A549 (cell line): Measurements from ENCODE around the gene SERTAD1. TPM values are rescaled to one million over a fixed set of nuclear protein-coding genes. Genes with fewer than 3 reads are reported as not detected.

Source experiments
- ATAC-seq, 2 experiments: fragments of 200-7000 bp in 1 of 2; fragments of >200 bp in 1 of 2; cut with Nextera tagmentation in 1 of 2; cut with Tn5 transposase in 1 of 2; 3 replicates each; pipeline versions ENCODE4 v1.8.0 to v1.9.1; 2018 to 2020; ENCODE audit warnings: mild to moderate bottlenecking in 1 of 2, moderate library complexity in 1 of 2
- CTCF ChIA-PET: fragments of 300-600 bp; sonication (Branson Sonifier 250); formaldehyde crosslinking; extraction: SDS; loops from one replicate; lab custom pipeline; 2021; ENCODE audit warnings: antibody characterized with exemption, inconsistent platforms; lab: Yijun Ruan, JAX
- POLR2A ChIA-PET: fragments of 350-600 bp; formaldehyde crosslinking; extraction: SDS; loops from one replicate; lab custom pipeline; 2021; ENCODE audit warnings: antibody characterized with exemption, inconsistent platforms; lab: Yijun Ruan, JAX
- DNase-seq, 2 experiments: peaks; one replicate each; pipeline versions ENCODE4 v3.0.0 to v3.0.0-alpha.2; 2011 to 2016; ENCODE audit warnings: low read depth in 1 of 2, low spot score in 1 of 2
- FAIRE-seq: peaks from 2 replicates; lab custom pipeline; 2011; peaks lifted over from hg19 to GRCh38; lab: Jason Lieb, UNC
- H3K27ac ChIP-seq, 2 experiments: fragments of >200 bp; sonication (Bioruptor Twin); formaldehyde crosslinking; 3 replicates each; pipeline ENCODE4 v1.5.1; 2016 to 2017
- H3K4me1 ChIP-seq: fragments of >200 bp; sonication (Bioruptor Twin); formaldehyde crosslinking; 3 replicates; pipeline ENCODE4 v1.6.1; 2016
- H3K4me2 ChIP-seq: fragments of >200 bp; sonication (Bioruptor Twin); formaldehyde crosslinking; 3 replicates; pipeline ENCODE4 v1.6.1; 2016
- H3K4me3 ChIP-seq: fragments of >200 bp; sonication (Bioruptor Twin); formaldehyde crosslinking; 3 replicates; pipeline ENCODE4 v1.5.1; 2016
- H3K9me3 ChIP-seq: fragments of >200 bp; sonication (Bioruptor Twin); formaldehyde crosslinking; 3 replicates; pipeline ENCODE4 v1.6.1; 2016
- KDM1A ChIP-seq: fragments of 200-600 bp; sonication (generic); IDR thresholded peaks from 2 replicates; pipeline ENCODE4 v1.6.1; 2016; ENCODE audit warnings: low read depth, mild to moderate bottlenecking
- MAZ ChIP-seq: fragments of 150-350 bp; IDR thresholded peaks from 2 replicates; pipeline ENCODE4 v1.6.1; 2014; ENCODE audit warnings: antibody characterized with exemption, low read depth, low read length, borderline replicate concordance
- MYC ChIP-seq: IDR thresholded peaks from 2 replicates; pipeline ENCODE4 v1.6.1; 2012; ENCODE audit warnings: mild to moderate bottlenecking, inconsistent platforms, low read length, improper control_type of control experiment, borderline replicate concordance
- NR3C1 ChIP-seq: fragments of >200 bp; sonication (Bioruptor Twin); formaldehyde crosslinking; IDR thresholded peaks from 3 replicates; pipeline ENCODE4 v1.6.1; 2017
- RFX5 ChIP-seq: fragments of 450-650 bp; IDR thresholded peaks from 2 replicates; pipeline ENCODE4 v1.7.1; 2014; ENCODE audit warnings: antibody characterized with exemption, mild to moderate bottlenecking, moderate library complexity
- RNF2 ChIP-seq: fragments of 200-600 bp; sonication (generic); IDR thresholded peaks from 2 replicates; pipeline ENCODE4 v1.6.1; 2016; ENCODE audit warnings: low read depth, mild to moderate bottlenecking, antibody characterized with exemption, moderate library complexity, borderline replicate concordance
- ZC3H11A ChIP-seq: fragments of 450-650 bp; IDR thresholded peaks from 2 replicates; pipeline ENCODE4 v1.6.1; 2014; ENCODE audit warnings: antibody characterized with exemption, mild to moderate bottlenecking
- WGBS: methylation state at CpG from one replicate; pipeline ENCODE4 v1.1.6; 2017; ENCODE audit errors: missing lambda C conversion rate; 5-methylcytosine and 5-hydroxymethylcytosine counted together
- polyA plus RNA-seq, 4 experiments: library from polyadenylated mRNA; depleted of rRNA in 3 of 4; stranded (reverse); fragments of >200 nt; fragmentation: RNase III in 1 of 4; extraction: RNeasy Plus Mini Kit Qiagen cat#74134 plus additional on column Dnase treatment in 1 of 4; gene quantifications; 2 replicates in 3 of 4; 3 replicates in 1 of 4; pipeline ENCODE4 v1.2.3, GENCODE V29; 2011 to 2017
- small RNA-seq, 6 experiments: library from RNA; depleted of rRNA; stranded (forward); fragments of <200 nt; gene quantifications; one replicate each; pipeline ENCODE3, GENCODE V24; 2012
- TF ChIP-seq, protein P1 (sequence below): fragments of >200 bp; sonication (Bioruptor Twin); formaldehyde crosslinking; IDR thresholded peaks from 3 replicates; pipeline ENCODE4 v1.5.1; 2016

The SERTAD1 gene
- polyA plus RNA-seq, 2 of the 4 experiments (the other 2 are of a cell fraction), result 10.7 to 13.6 TPM

DNA sequence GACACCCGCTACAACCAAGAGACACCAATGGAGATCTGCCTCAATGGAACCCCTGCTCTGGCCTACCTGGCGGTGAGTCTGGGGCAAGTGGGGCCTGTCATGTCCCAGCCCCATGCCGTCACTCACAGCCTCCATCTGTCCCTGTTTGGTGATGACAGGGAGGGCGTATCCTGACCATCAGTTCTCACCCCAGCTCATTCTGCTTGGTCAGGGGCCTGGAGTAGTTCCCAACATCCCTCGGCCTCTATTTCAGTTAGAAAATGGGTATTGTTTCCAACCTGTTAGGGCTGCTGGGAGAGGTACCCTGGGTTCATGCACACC lies 54.0 kb downstream of the SERTAD1 start:
- TF ChIP-seq RNF2 (no peak), ZC3H11A (no peak), KDM1A (no peak), RFX5 (no peak), MAZ (no peak), MYC (no peak), NR3C1 (no peak)
- TF ChIP-seq, protein P1, sequence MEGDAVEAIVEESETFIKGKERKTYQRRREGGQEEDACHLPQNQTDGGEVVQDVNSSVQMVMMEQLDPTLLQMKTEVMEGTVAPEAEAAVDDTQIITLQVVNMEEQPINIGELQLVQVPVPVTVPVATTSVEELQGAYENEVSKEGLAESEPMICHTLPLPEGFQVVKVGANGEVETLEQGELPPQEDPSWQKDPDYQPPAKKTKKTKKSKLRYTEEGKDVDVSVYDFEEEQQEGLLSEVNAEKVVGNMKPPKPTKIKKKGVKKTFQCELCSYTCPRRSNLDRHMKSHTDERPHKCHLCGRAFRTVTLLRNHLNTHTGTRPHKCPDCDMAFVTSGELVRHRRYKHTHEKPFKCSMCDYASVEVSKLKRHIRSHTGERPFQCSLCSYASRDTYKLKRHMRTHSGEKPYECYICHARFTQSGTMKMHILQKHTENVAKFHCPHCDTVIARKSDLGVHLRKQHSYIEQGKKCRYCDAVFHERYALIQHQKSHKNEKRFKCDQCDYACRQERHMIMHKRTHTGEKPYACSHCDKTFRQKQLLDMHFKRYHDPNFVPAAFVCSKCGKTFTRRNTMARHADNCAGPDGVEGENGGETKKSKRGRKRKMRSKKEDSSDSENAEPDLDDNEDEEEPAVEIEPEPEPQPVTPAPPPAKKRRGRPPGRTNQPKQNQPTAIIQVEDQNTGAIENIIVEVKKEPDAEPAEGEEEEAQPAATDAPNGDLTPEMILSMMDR, result no peak
- Histone ChIP-seq H3K4me1 (peaks cover 2% of the 10 kb centered on the region), H3K4me2 (no peak overlapping the region), H3K4me3 (no peak overlapping the region), H3K9me3 (no peaks in the 10 kb centered on the region), H3K27ac (no peak overlapping the region)
- POLR2A ChIA-PET, result no interaction called here
- FAIRE-seq, result no peak
- 91% methylated on average over 5 of the region's 5 CpGs for WGBS
- no peak for DNase-seq
- CTCF ChIA-PET, result interaction anchor here (0.6 to 4.4 kb wide), 16 partner anchors 10 to 1643 kb away, joined by 3 to 16 read pairs (median 4); partner anchors contain the start of genes HIPK4 and SERTAD1
- 0 out of 6 replicates have a peak, but pooled peaks of 1 of the 2 experiments have one; percentile 7 for ATAC-seq

Small RNA genes lying within 50 kb of the gene (small RNA-seq; reads per million reads assigned to genes)
- 0 reads per million in 6 experiments for gene RF00017

Other genes with a start within 250 kb of the SERTAD1 start
- 6.0 and 6.6 TPM in 2 replicates for gene MAP3K10, start 234.6 kb downstream of the SERTAD1 start, polyA plus RNA-seq (2011; rRNA removed)
- gene MAP3K10, start 234.6 kb downstream of the SERTAD1 start, polyA plus RNA-seq (2017; fragmentation: RNase III; extraction: RNeasy Plus Mini Kit Qiagen cat#74134 plus additional on column Dnase treatment), result 15.0 to 21.0 TPM (median 19.5 TPM) in 3 replicates
- not detected in 2 replicates for gene TTC9B, start 207.6 kb downstream of the SERTAD1 start, polyA plus RNA-seq (2011; rRNA removed)
- gene TTC9B, start 207.6 kb downstream of the SERTAD1 start, polyA plus RNA-seq (2017; fragmentation: RNase III; extraction: RNeasy Plus Mini Kit Qiagen cat#74134 plus additional on column Dnase treatment), result 0.04 TPM in 1 of 3 replicates, not detected in the others
- 0.10 and 0.17 TPM in 2 replicates for gene CCNP, start 199.3 kb downstream of the SERTAD1 start, polyA plus RNA-seq (2011; rRNA removed)
- gene CCNP, start 199.3 kb downstream of the SERTAD1 start, polyA plus RNA-seq (2017; fragmentation: RNase III; extraction: RNeasy Plus Mini Kit Qiagen cat#74134 plus additional on column Dnase treatment), result 0.13 to 0.16 TPM (median 0.15 TPM) in 3 replicates
- gene AKT2, start 140.6 kb downstream of the SERTAD1 start, polyA plus RNA-seq (2011; rRNA removed), result 159 and 180 TPM in 2 replicates
- 125 to 136 TPM (median 132 TPM) in 3 replicates for gene AKT2, start 140.6 kb downstream of the SERTAD1 start, polyA plus RNA-seq (2017; fragmentation: RNase III; extraction: RNeasy Plus Mini Kit Qiagen cat#74134 plus additional on column Dnase treatment)
- 32.8 and 39.8 TPM in 2 replicates for gene C19orf47, start 77.6 kb downstream of the SERTAD1 start, polyA plus RNA-seq (2011; rRNA removed)
- gene C19orf47, start 77.6 kb downstream of the SERTAD1 start, polyA plus RNA-seq (2017; fragmentation: RNase III; extraction: RNeasy Plus Mini Kit Qiagen cat#74134 plus additional on column Dnase treatment), result 22.1 to 25.7 TPM (median 25.2 TPM) in 3 replicates
- 290 and 350 TPM in 2 replicates for gene PLD3, start 77.3 kb downstream of the SERTAD1 start, polyA plus RNA-seq (2011; rRNA removed)
- gene PLD3, start 77.3 kb downstream of the SERTAD1 start, polyA plus RNA-seq (2017; fragmentation: RNase III; extraction: RNeasy Plus Mini Kit Qiagen cat#74134 plus additional on column Dnase treatment), result 215 to 283 TPM (median 265 TPM) in 3 replicates
- gene HIPK4, start 35.8 kb downstream of the SERTAD1 start, polyA plus RNA-seq (2011; rRNA removed), result 0.18 and 0.19 TPM in 2 replicates
- gene HIPK4, start 35.8 kb downstream of the SERTAD1 start, polyA plus RNA-seq (2017; fragmentation: RNase III; extraction: RNeasy Plus Mini Kit Qiagen cat#74134 plus additional on column Dnase treatment), result 0.20 to 0.25 TPM (median 0.24 TPM) in 3 replicates
- 1.5 and 1.6 TPM in 2 replicates for gene PRX, start 12.6 kb downstream of the SERTAD1 start, polyA plus RNA-seq (2011; rRNA removed)
- 1.3 to 1.8 TPM (median 1.8 TPM) in 3 replicates for gene PRX, start 12.6 kb downstream of the SERTAD1 start, polyA plus RNA-seq (2017; fragmentation: RNase III; extraction: RNeasy Plus Mini Kit Qiagen cat#74134 plus additional on column Dnase treatment)
- 40.2 and 41.7 TPM in 2 replicates for gene SERTAD3, start 18.3 kb upstream of the SERTAD1 start, polyA plus RNA-seq (2011; rRNA removed)
- gene SERTAD3, start 18.3 kb upstream of the SERTAD1 start, polyA plus RNA-seq (2017; fragmentation: RNase III; extraction: RNeasy Plus Mini Kit Qiagen cat#74134 plus additional on column Dnase treatment), result 35.5 to 41.2 TPM (median 39.7 TPM) in 3 replicates
- 202 and 241 TPM in 2 replicates for gene BLVRB, start 39.8 kb upstream of the SERTAD1 start, polyA plus RNA-seq (2011; rRNA removed)
- gene BLVRB, start 39.8 kb upstream of the SERTAD1 start, polyA plus RNA-seq (2017; fragmentation: RNase III; extraction: RNeasy Plus Mini Kit Qiagen cat#74134 plus additional on column Dnase treatment), result 280 to 298 TPM (median 296 TPM) in 3 replicates
- 1.4 and 2.2 TPM in 2 replicates for gene SPTBN4, start 41.0 kb upstream of the SERTAD1 start, polyA plus RNA-seq (2011; rRNA removed)
- gene SPTBN4, start 41.0 kb upstream of the SERTAD1 start, polyA plus RNA-seq (2017; fragmentation: RNase III; extraction: RNeasy Plus Mini Kit Qiagen cat#74134 plus additional on column Dnase treatment), result 1.2 to 2.0 TPM (median 1.4 TPM) in 3 replicates
- 75.2 and 79.7 TPM in 2 replicates for gene SHKBP1, start 150.9 kb upstream of the SERTAD1 start, polyA plus RNA-seq (2011; rRNA removed)
- 94.9 to 128 TPM (median 123 TPM) in 3 replicates for gene SHKBP1, start 150.9 kb upstream of the SERTAD1 start, polyA plus RNA-seq (2017; fragmentation: RNase III; extraction: RNeasy Plus Mini Kit Qiagen cat#74134 plus additional on column Dnase treatment)
- 23.1 and 32.0 TPM in 2 replicates for gene LTBP4, start 175.4 kb upstream of the SERTAD1 start, polyA plus RNA-seq (2011; rRNA removed)
- gene LTBP4, start 175.4 kb upstream of the SERTAD1 start, polyA plus RNA-seq (2017; fragmentation: RNase III; extraction: RNeasy Plus Mini Kit Qiagen cat#74134 plus additional on column Dnase treatment), result 37.7 to 51.1 TPM (median 43.2 TPM) in 3 replicates